Stimulated activated CD8-positive, alpha-beta memory T cell treated with anti-CD3 and anti-CD28 coated beads, Interleukin-15, amount 100 ng/mL, for 24 hours (primary cell): Measurements from ENCODE around the gene TEX26.

Source experiments
- DNase-seq: peaks from one replicate; pipeline ENCODE4 v3.0.0-alpha.2; 2020; ENCODE audit warnings: low read depth

TEX26 gene

DNA sequence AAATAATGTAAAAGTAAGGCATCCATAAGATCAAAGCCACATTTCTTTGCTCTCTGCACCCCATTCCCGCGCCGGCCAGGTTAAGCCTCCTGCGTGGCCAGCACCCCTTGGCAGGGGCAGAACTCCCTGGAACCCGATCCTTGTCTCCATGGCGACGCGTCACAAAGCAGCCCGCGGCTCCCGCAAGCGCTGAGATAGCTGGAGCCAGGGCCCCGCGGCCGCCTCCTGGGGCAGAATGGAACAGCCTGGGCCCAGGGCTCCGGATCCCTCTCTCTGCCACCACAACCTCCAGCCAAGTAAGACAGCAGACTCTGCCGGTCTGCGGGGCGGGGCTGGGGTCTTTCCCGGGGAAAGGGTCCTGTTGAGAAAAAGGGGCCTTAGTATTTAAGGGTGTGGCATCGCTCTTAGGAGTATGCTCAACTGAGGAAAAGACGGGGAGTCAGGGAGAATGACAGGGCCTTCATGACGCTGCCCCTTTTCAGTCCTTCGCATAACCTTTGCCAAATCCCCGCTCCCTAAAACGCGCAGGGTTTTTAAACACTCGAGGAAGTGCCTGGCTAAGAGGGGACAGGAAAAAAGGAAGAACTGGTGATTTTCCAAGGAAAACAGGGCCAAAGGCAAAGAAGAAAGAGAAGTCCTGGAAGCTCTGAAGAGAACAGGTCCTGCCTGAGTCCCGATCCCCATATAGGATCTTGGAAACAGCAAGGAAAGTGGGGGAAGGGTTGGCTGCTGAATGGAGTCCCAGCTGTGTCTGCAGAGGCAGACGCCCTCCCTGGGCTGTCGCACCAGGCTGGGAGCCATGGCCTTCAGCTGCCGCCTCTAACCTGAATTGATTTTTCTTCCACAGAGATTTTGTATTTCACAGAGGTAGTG is at the start of gene TEX26:
Gene TEX26 (plus strand): TSS at position 176 of the 873 bp plus-strand sequence. CDS start 60 bp downstream, at position 236.
- no peak for DNase-seq

DNA sequence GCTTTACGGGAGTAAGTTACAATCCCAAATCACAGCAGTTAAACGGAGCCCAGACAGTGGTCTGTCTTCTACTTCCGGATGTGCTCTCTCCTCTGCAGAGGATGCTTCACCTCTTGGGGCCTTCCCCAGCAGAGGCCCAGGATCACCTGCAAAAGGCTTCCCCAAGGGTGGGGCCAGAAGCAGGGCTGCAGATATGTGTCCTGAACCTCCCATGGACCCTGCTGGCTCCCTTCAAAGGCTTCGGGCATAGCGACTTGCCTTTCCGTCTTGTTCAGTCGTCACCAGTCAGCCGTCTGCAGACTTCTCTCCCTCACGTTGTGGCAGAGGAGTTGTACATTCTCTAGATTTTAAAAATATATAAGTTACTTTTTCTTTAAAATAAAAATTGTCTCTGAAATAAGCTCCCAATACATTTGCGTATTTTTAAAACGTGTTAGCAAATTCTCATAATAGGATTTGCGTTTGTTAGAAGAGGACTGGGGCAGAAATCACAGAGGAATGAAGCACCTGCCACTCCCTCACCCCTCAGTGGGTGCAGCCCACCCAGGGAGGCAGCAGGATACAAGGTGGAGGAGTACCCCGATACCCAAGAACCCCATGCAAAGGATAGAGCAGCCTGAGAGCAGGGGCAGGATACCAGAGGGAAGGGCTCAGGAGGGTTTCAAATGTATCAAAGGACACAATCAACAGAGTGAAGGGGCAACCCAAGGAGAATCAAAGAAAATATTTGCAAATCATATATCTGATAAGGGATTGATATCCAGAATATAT is 49.3 kb upstream of the TEX26 start:
- no peak for DNase-seq

DNA sequence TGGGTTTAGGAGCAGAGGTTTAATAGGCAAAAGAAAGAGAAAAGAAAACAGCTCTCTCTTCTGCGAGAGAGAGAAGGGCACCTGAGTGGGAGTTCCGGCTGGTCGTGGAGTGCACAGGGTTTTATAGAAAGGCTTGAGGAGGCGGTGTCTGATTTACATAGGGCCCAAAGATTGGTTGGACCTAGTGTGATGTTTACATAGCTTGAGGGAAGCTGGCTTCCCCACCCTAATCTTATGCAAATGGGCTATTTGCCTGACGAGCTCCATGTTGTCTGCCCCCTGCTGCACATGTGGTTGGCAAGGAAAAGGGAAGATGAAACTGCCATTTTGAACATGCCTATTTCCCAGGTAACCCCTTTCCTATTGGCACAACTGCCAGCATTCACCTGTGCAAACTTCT is 47.9 kb upstream of the TEX26 start:
- DNase-seq, result no peak

DNA sequence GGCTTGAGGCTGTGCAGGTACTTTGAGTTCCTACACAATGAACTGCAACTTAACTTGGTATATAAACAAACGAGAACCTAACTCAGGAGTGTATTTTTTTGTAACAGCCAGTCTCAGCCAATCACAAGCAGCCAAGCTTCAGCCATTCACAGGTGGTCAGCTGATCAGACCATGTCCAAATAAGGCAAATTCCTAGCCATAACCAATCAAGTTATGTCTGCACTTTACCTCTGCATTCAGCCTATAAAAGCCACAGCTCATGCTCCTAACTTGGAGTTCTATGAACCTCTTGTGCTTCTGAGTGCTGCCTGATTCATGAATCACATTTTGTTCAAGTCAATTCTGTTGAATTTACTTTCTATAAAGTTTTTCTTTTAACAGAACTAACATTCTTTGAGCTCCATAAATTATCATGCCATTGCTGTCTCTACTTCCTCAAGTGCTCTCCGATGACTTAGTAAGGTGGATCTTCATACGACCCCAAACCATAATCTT is 43.2 kb upstream of the TEX26 start:
- DNase-seq, result no peak

DNA sequence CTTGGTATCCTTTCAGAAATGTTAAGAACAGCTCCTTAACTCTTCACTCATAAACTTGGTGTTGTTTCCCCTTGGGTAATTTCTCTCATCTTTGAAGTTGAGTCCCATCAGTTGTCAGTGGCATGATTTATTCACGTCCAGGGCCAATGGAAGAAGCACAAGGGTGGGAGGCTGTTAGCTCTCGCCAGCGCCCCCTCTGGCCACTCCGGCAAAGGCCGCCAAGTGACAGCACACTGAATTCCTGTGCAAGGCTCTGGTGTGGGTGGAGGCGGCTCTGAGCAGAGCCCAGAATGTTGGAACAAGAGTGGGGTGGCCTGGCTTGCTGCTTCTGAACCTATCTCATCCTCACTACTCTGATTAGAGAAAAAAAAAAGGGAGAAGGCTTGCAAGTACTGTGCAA is 39.5 kb upstream of the TEX26 start:
- DNase-seq, result no peak

DNA sequence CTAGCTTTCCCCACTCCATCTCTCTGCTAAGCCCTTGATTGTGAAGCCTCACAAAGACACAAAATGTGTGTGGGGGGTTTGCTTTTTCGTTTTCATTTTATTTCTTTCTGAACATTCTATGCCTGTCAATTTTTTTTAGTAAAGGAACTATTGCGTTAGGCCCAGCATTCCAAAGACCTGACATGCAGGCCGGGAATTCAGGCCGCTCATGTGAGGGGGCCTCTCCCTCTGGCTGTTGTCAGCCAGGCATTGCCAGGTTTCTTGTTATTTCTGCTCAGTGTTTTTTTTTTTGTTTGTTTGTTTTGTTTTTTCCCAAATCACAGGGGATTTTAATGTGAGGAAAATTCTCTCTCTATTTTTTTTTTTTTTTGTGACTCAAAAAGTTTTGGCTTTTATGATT is 36.7 kb upstream of the TEX26 start:
- no peak for DNase-seq

DNA sequence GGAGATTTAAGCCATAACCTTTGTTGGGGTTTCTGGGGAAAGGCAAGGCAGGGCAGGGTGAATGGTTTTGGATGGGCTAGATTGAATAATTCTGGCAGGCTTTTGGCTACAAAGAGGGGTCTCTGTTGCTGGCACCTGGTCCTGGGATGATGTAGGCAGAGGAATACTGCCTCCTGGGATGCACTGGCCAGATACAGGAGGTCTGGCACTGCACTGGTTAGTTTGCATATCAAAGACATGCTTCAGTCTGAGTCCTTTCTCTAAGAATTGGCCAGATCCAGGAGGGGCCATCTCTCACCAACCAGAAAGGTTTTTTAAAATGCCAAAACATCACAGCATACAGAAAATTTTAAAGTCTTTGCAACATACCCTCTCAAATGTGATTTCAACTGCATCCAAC is 34.4 kb upstream of the TEX26 start:
- no peak for DNase-seq

DNA sequence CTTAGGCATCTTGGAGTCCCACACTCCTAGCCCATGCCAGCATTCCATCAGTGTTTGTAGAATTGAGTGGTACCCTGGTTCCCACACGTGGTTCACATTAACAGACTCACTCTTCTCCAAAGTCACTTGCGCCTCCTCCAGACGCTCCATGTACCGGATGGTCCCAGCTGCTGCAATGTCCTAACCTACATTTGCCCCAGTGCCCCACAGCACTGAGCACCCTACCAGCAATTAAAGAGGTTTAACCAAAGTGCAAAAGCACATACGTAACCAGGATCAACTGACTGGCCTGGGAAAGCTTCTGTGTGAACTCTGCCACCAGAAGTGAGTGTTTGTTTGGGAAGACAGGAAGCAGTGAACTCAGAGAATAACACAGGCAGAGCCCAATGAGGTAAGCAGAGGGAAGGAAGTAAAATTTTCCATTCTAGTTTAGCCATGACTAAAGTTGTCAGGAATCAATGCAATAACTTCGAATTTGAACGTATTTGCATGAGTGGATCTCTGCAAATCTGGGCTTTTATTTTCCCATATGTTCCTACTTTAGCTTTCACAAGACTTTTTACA is 33.7 kb upstream of the TEX26 start:
- DNase-seq, result no peak

DNA sequence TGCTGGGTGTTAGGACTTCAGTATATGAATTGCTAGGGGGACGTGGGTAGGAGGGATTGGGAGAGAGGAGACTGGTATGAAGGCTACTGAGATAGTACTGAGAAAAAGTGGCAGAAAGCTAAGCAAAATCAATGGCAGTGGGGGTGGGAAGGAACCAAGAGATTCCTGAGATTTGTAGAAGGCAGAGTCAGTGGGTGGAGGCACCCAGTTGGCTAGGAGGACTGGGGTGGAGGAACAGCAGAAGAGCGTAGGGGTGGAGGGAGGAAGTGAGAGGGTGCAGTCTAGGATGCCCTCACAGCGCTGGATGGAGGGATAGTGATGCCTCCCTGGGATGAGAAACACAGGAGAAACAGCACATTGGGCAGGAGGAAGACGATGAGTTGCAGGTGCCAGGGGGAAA is 32.0 kb upstream of the TEX26 start:
- DNase-seq, result no peak

DNA sequence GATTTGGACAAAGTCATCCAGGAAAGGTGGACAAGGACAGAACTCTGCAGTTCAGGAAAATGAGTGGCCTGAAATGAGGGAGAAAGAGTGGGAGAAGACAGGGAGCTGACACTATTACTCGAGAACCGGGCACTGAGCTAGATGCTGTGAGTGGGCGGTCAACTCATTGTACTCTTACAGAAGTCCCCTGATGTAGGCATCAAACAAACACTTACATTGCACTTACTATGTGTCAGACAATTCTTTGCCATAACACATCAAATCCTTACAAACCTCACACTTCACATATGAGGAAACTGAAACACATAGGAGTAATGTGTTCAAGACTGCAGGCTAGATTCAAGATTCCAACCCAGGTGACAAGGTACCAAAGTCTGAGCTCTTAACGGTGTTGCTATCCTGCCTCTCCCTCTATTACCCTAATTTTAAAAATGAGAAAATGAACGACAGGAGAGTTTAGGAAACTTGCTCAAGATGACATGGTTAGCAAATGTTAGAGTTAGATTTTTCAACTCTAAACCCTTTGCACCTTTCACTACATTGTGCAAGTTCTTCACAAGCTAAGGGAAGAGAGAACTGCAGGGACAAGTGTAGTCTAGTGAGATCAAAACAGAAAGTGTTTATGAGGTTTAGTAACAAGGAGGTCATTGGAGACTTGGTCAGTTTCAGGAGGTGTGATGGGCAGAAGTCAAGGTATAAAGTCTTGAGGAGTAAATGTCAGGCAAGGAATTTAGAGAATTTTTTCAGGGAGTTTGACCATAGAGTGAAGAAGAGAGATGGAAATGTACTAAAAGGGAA is 31.3 kb upstream of the TEX26 start:
- no peak for DNase-seq

DNA sequence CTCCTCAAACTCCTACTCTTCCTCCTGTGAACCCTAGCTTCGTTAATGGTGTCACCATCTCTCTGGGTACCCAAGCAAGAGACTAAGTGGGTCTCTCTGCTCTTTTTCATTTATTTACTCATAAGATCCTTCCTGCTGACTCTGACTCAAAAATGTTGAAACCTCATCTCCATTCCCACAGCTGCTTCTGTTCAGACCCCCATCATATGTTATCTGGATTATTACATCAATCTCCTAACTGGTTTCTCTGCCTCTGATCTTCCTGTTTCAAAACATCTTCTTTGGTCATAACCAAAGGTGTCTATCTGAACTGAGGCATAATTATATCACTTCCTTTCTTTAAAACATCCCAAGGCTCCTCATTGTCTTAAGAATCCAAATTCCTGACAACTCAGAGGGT is 28.4 kb upstream of the TEX26 start:
- no peak for DNase-seq

DNA sequence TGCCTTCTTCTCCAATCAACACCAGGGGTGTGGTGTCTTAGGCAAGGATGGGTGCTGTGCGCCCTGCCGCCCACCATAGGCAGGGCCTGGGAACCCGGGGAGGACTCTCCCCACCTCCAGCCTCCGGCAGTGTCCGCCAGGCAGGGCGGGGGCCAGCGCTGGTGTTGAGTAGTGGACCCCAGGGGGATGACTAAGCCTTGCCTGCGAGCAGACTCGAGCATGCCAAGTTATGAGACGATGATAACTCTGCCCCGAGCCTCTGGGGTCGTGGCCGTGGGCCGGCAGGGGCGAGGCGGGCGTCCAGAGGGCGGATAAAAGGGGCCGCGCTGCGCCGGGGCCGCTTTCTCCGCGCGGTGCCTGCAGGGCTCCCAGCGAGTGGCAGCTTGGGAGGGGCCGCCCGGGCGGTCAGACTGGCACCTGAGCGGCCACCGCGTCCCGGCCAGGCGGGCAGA is 26.5 kb upstream of the TEX26 start, which contains the start of gene MEDAG:
Gene MEDAG (plus strand): TSS at position 340 of the 452 bp plus-strand sequence. CDS start 245 bp downstream, outside the sequence.
- DNase-seq, result no peak

DNA sequence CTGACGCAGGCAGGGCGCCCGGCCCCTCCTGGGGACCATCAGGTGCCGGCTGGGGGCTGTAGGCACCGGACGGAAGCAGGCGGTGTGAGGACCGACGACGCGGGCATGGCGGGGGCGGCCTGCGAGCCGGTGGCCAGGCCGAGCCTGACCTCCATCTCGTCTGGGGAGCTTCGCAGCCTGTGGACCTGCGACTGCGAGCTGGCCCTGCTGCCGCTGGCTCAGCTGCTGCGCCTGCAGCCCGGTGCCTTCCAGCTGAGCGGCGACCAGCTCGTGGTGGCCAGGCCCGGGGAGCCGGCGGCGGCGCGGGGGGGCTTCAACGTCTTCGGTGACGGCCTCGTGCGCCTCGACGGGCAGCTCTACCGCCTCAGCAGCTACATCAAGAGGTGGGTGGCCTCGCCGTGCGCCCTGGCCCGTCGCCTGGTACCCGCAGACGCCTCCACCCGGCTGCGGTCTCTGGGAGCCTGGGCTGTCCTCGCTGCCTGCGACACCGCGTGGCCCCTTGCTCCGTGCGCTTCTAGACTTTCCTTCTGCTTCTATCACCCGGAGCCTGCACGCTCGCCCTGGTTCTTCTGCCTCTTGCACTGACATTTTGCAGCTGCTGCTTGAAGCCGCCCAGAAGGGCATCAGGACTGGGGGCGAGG is 25.9 kb upstream of the TEX26 start:
- DNase-seq, result no peak

DNA sequence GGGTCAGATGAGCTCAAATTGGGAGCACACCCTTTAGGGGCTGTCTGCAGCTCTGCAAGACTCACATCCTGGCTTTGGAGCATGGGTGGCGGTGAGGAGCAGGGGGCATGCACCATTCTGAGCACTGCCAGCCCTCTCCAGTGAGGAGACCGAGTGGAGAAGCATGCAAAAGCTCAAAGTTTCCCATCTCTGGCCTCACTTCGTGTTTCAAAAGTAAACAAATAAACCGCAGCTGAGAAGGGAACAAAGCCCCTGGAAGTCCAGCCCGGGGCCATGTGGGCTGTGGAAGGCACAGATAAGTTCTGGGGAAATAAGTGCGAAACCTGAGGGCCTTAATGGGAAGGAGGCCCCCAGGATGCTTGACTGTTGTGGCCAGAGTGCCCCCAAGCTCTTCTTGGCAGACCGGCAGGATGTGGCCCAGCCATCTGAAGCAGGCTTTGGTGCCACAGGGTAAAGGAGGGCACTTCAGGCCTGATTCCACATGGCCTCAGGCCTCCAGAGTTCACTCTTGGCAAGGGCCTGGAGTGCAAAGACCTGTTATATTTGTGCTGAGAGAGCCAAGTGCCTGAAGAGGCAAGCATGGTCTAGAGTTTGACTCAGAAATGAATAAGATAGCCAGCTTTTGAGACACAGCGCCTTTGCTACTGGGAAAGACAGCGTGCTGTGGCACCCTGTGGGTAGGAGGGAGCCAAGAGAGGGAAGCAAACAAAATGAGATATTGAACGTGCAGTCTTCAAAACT is 25.2 kb upstream of the TEX26 start:
- DNase-seq, result no peak

DNA sequence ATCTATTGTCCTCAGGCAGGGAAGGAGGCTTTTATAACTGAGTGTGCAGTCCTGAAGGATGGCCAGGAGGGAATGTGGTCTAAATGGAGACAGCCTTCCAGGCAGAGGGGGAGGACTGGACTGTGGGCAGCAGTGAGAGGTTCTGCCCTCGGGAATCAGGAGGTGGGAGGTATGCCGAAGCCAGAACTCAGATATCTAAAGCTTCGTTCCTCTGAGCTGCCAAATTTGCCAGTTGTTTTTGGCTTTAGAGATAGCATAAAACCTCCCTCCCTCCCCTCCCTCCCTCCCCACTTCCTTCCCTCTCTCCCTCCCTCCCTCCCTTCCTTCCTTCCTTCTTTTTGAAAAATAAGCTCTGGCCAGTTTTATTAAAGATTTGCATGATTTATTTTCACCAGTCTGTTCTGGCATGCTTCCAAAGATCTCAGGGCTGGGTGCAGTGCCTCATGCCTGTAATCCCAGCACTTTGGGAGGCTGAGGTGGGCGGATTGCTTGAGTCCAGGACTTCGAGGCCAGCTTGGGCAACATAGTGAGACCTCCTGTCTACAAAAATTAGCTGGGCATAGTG is 24.0 kb upstream of the TEX26 start:
- no peak for DNase-seq

DNA sequence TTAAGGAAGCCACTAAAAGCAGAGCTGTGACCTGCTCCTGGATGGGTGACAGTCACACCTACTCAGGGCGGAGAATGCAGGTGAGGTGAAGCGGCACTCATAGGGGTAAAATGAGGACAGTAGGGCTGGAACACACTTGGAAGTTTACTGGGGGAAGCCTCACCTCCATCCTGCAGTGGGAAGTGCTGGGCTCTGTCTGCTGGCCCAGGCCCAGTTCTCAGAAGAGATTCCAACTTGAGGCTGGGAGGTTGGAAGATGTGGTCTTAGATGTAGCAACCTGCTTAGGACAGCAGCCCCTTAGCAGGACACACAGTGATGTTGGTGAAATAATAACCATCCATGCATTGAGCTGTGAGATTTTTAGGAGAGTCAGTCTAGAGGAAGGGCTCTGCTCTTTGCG is 21.8 kb upstream of the TEX26 start:
- DNase-seq, result no peak

DNA sequence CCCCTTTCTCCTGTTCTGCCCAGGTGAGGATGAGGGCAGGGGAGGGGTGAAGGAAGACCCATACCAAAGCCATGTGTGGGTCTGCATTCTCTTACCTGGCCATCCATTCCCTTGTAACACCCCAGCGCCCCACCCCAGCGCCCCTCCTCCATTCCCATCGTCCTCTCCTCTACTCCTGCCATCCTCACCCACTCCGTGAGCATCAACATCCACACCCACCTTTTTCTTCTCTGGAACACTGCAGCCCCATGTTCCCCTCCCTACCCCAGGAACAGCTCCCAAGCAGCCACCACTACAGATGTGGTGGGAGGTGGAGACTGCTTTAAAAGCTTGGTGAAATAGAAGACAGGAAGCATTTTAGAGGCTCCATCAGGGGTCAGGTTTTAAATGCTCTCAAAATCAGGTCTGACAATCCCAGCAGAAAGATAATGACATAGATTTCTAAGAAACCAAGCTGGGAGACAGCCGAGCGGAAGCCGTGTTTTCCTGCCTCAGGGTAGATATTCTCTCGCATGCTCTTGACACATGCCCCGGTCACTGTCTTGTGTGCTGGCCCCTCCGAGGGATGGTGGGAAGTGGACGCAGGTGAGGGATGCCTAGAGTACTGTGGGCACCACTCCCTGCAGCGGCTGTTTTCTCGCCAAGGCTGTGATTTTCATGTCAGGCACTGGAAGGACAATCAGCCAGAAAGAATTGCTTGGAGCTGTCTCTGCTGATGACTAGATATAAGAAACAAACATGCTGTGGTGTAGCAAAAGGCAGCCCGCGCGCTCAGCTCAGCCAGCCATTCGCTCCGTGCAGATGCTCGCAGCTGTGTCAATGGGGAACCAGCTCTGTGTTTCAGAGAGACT is 16.5 kb upstream of the TEX26 start:
- no peak for DNase-seq

DNA sequence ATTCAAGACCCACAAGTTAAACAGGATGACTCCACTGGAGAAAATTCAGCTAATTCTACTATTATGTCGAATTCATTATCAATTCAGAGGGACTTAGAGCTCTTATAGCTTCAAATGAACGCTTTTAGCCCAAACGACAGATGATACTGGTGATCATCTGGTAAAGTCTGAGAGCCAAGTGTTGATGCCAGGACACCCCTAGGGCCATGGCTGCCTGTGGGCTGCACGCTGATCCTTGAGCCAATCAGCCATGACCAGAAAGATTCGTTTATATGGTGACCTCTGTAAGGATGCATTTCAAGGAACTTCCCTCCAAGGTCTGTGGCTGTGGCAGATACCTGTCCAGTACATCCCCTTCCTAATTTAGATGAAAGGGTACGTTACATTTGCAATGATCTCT is 15.5 kb upstream of the TEX26 start:
- DNase-seq, result no peak
